Chondrocyte (in vitro differentiated cells): ENCODE measurements around the gene ARID5A. TPM values are rescaled to one million over a fixed set of nuclear protein-coding genes. Genes with fewer than 3 reads are reported as not detected.

Experiments used
- DNase-seq: peaks from one replicate; pipeline ENCODE4 v3.0.0; 2021; ENCODE audit warnings: mixed read lengths, low spot score
- H3K27ac Mint-ChIP-seq: one replicate; pipeline ENCODE4 v1.8.0; 2021; ENCODE audit warnings: mild to moderate bottlenecking, moderate library complexity, mixed read lengths; ENCODE audit not compliant: unreplicated experiment
- H3K27me3 Mint-ChIP-seq: 2 replicates; pipeline ENCODE4 v1.8.0; 2021; ENCODE audit warnings: low read depth, mixed read lengths
- H3K36me3 Mint-ChIP-seq: 2 replicates; pipeline ENCODE4 v1.8.0; 2021; ENCODE audit warnings: low read depth, mixed read lengths
- H3K4me1 Mint-ChIP-seq: 2 replicates; pipeline ENCODE4 v1.8.0; 2021; ENCODE audit warnings: low read depth, mild to moderate bottlenecking, mixed read lengths
- H3K4me3 Mint-ChIP-seq: one replicate; pipeline ENCODE4 v1.8.0; 2021; ENCODE audit warnings: mild to moderate bottlenecking, moderate library complexity, mixed read lengths; ENCODE audit not compliant: unreplicated experiment
- H3K9me3 Mint-ChIP-seq: 2 replicates; pipeline ENCODE4 v1.8.0; 2021; ENCODE audit warnings: low read depth, mixed read lengths
- total RNA-seq: library from RNA; stranded (reverse); gene quantifications from 3 replicates; pipeline ENCODE4 v1.2.1, GENCODE V29; 2021
- TF ChIP-seq, protein P1 (sequence below): fragments of 200-600 bp; sonication (generic); IDR thresholded peaks from 2 replicates; pipeline ENCODE4 v1.5.0; 2021; ENCODE audit warnings: antibody characterized with exemption, mild to moderate bottlenecking, moderate library complexity

Gene ARID5A
- total RNA-seq, 1 donor from 2014 or later: 12.9 TPM

DNA sequence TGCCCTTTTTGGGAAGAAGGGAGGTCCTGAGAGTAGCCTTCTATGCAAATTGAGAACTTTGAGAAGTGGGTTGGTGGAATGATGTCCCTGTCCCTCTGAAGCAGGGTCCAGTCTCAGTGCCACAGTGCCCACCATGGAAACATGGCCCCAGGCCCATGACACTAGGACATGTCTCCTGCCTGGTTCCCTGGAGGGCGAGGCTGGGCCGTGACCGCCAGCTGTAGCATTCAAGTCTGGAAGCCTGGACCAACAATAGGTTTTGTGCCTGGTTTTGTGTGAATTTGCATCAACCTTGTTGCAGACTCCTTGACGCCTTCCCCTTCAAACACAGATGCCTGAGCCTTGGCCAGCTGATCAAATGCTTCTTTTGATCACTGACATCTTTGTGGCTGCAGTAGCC is 27.5 kb downstream of the ARID5A start:
- TF ChIP-seq, protein P1, sequence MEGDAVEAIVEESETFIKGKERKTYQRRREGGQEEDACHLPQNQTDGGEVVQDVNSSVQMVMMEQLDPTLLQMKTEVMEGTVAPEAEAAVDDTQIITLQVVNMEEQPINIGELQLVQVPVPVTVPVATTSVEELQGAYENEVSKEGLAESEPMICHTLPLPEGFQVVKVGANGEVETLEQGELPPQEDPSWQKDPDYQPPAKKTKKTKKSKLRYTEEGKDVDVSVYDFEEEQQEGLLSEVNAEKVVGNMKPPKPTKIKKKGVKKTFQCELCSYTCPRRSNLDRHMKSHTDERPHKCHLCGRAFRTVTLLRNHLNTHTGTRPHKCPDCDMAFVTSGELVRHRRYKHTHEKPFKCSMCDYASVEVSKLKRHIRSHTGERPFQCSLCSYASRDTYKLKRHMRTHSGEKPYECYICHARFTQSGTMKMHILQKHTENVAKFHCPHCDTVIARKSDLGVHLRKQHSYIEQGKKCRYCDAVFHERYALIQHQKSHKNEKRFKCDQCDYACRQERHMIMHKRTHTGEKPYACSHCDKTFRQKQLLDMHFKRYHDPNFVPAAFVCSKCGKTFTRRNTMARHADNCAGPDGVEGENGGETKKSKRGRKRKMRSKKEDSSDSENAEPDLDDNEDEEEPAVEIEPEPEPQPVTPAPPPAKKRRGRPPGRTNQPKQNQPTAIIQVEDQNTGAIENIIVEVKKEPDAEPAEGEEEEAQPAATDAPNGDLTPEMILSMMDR: no peak
- H3K36me3 Mint-ChIP-seq: no peaks in the 10 kb centered on the region
- no peaks in the 10 kb centered on the region for H3K27me3 Mint-ChIP-seq
- peaks cover 7% of the 10 kb centered on the region for H3K9me3 Mint-ChIP-seq
- H3K4me1 Mint-ChIP-seq: no peaks in the 10 kb centered on the region
- DNase-seq: no peak
- no peak overlapping the region for H3K4me3 Mint-ChIP-seq
- no peak overlapping the region for H3K27ac Mint-ChIP-seq

DNA sequence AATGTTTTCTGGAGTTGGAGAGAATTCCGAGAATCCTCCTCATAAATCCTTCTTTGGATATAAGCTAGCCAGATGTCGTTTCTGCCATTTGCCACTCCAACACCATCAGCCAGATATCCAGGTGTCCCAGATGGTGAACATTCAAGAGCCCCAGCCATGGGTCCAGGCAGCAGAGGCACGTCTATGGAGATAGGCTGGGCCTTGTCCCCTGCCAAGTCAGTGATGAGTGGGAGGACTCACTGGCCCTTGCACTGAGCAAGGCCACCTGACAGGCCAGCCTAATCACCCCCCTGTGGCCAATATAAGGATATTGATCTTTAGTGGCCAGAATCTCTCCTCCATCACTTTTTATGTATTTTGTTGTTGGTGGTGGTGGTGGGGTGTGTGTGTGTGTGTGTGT is 28.0 kb downstream of the ARID5A start:
- Mint-ChIP-seq H3K4me3 (no peak overlapping the region), H3K27me3 (no peaks in the 10 kb centered on the region), H3K36me3 (no peaks in the 10 kb centered on the region), H3K27ac (no peak overlapping the region), H3K9me3 (peaks cover 7% of the 10 kb centered on the region), H3K4me1 (no peaks in the 10 kb centered on the region)
- DNase-seq: no peak
- TF ChIP-seq, protein P1: no peak

DNA sequence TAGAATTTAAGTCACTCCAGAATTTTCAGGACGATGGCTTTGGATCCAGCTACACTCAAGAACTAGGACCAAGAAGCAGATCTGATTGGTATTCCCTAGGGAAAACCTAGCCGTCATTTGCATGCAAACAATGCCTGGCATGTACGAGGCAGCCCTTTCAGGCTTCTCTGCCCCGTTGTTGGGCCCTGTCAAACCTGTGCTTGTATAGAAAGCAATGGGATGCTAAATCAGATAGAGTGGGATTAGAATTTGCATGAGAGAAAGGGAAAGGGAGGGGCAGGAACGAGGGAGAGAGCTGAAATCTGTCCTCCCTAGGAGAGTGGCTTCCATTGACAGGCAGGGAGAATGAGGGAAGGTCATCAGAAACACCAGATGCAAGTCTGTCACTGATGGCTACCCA is 28.6 kb downstream of the ARID5A start:
- Mint-ChIP-seq H3K27ac (no peak overlapping the region), H3K36me3 (no peaks in the 10 kb centered on the region), H3K4me1 (no peaks in the 10 kb centered on the region), H3K4me3 (no peak overlapping the region), H3K27me3 (no peaks in the 10 kb centered on the region), H3K9me3 (peaks cover 7% of the 10 kb centered on the region)
- DNase-seq: no peak
- TF ChIP-seq, protein P1: no peak

DNA sequence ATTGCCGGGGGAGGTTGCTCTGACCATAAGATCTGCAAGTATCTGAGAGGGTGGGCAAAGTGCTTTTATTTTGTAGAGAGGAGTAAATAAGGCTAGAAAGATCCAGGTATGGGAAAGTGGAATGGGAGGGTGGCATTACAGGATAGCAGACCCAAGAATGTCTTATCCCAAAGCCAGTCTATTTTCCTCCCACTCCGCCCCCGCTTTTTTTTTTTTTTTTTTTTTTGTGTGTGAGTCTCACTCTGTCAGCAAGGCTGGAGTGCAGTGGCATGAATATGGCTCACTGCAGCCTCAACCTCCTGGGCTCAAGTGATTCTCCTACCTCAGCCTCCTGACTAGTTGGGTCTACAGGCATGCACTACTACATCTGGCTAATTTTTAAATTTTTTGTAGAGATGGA is 31.5 kb downstream of the ARID5A start:
- Mint-ChIP-seq H3K4me3 (no peak overlapping the region), H3K36me3 (no peaks in the 10 kb centered on the region), H3K27me3 (no peaks in the 10 kb centered on the region), H3K9me3 (no peaks in the 10 kb centered on the region), H3K27ac (no peak overlapping the region), H3K4me1 (no peaks in the 10 kb centered on the region)
- TF ChIP-seq, protein P1: no peak
- DNase-seq: no peak

DNA sequence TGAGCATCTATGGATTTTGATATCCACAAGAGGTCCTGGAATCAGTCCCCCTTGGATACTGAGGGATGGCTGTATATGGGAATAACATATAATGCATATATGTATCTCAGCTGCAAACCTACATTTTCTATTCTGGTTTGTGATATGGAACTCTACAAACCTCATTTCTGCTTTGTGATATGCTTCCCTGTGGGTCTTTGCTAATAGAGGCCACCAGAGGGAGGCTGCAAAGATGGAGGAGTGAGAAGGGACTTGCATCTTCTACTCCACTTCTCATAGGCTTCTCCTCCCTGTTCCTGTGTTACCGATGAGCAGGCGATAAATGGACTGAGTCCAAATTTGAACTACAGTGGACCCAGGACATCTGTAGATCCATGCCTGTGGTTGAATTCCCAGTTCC is 37.8 kb downstream of the ARID5A start:
- no peak overlapping the region for H3K4me3 Mint-ChIP-seq
- H3K27ac Mint-ChIP-seq: no peak overlapping the region
- no peaks in the 10 kb centered on the region for H3K4me1 Mint-ChIP-seq
- no peak for DNase-seq
- no peaks in the 10 kb centered on the region for H3K9me3 Mint-ChIP-seq
- TF ChIP-seq, protein P1: peak; percentile 45
- no peaks in the 10 kb centered on the region for H3K36me3 Mint-ChIP-seq
- H3K27me3 Mint-ChIP-seq: no peaks in the 10 kb centered on the region
